Muscle layer of colon (tissue), 2 donors: ENCODE results near the gene GSTA3.
"Not testable (repeated sequence)": the region's sequence is repeated elsewhere in the genome, so short reads cannot be mapped to it uniquely, and the experiment has no call there.

Source experiments
- H3K27ac ChIP-seq: one replicate; pipeline ENCODE4 v1.7.0; 2013; ENCODE audit warnings: low read depth, mild to moderate bottlenecking, low read length, moderate library complexity
- H3K27me3 ChIP-seq, 2 donors: one replicate each; pipeline ENCODE4 v1.7.0; 2013; ENCODE audit warnings: low read length in 2 of 2, mild to moderate bottlenecking in 2 of 2; ENCODE audit not compliant: insufficient read depth in 2 of 2, control insufficient read depth in 1 of 2
- H3K36me3 ChIP-seq: one replicate; pipeline ENCODE4 v1.7.0; 2013; ENCODE audit warnings: mild to moderate bottlenecking, low read length; ENCODE audit not compliant: insufficient read depth
- H3K4me1 ChIP-seq: one replicate; pipeline ENCODE4 v1.7.0; 2013; ENCODE audit warnings: mild to moderate bottlenecking, low read length; ENCODE audit not compliant: insufficient read depth
- H3K4me3 ChIP-seq, 2 donors: one replicate each; pipeline ENCODE4 v1.7.0; 2013; ENCODE audit warnings: low read length in 2 of 2, low read depth in 1 of 2, mild to moderate bottlenecking in 1 of 2, moderate library complexity in 1 of 2
- H3K9ac ChIP-seq: one replicate; pipeline ENCODE4 v1.7.0; 2013; ENCODE audit warnings: low read length
- H3K9me3 ChIP-seq: one replicate; pipeline ENCODE4 v1.7.0; 2013; ENCODE audit warnings: mild to moderate bottlenecking, low read length
- donor health status: abdominal sarcoma.
- donor health status: Adenocarcinoma of cecum.

Gene GSTA3

GRCh38 chr6:52909531-52909930 is at the start of gene GSTA3:
GSTA3 (minus strand) TSS chr6:52909698; CDS start chr6:52905834, 3,864 bp downstream.
- Histone ChIP-seq H3K27me3 (no peaks in the 10 kb centered on the region), H3K9ac (no peak within 1 kb of the TSS), H3K36me3 (no peaks in the 10 kb centered on the region), H3K9me3 (no peaks in the 10 kb centered on the region), H3K4me3 (no peak within 1 kb of the TSS), H3K27ac (no peak within 1 kb of the TSS), H3K4me1 (no peaks in the 10 kb centered on the region)

GRCh38 chr6:52958546-52959255 is 49.2 kb upstream of the GSTA3 start:
- H3K27ac ChIP-seq = no peak overlapping the region
- no peak overlapping the region for H3K9ac ChIP-seq
- no peaks in the 10 kb centered on the region for H3K4me1 ChIP-seq
- no peak overlapping the region for H3K4me3 ChIP-seq
- no peaks in the 10 kb centered on the region for H3K36me3 ChIP-seq
- H3K9me3 ChIP-seq = no peaks in the 10 kb centered on the region
- no peaks in the 10 kb centered on the region for H3K27me3 ChIP-seq

GRCh38 chr6:52955871-52956270 is 46.4 kb upstream of the GSTA3 start:
- H3K27ac ChIP-seq = no peak overlapping the region
- no peaks in the 10 kb centered on the region for H3K36me3 ChIP-seq
- no peaks in the 10 kb centered on the region for H3K4me1 ChIP-seq
- H3K9me3 ChIP-seq = no peaks in the 10 kb centered on the region
- no peaks in the 10 kb centered on the region for H3K27me3 ChIP-seq
- no peak overlapping the region for H3K4me3 ChIP-seq
- H3K9ac ChIP-seq = no peak overlapping the region

GRCh38 chr6:52953911-52954839 is 44.7 kb upstream of the GSTA3 start:
- H3K4me3 ChIP-seq = no peak overlapping the region
- no peak overlapping the region for H3K9ac ChIP-seq
- H3K27ac ChIP-seq = no peak overlapping the region
- no peaks in the 10 kb centered on the region for H3K4me1 ChIP-seq
- no peaks in the 10 kb centered on the region for H3K9me3 ChIP-seq
- H3K36me3 ChIP-seq = no peaks in the 10 kb centered on the region
- H3K27me3 ChIP-seq = no peaks in the 10 kb centered on the region

GRCh38 chr6:52946306-52946705 is 36.8 kb upstream of the GSTA3 start:
- Histone ChIP-seq H3K4me1 (no peaks in the 10 kb centered on the region), H3K9ac (no peak overlapping the region), H3K27ac (no peak overlapping the region), H3K27me3 (no peaks in the 10 kb centered on the region), H3K36me3 (no peaks in the 10 kb centered on the region), H3K9me3 (no peaks in the 10 kb centered on the region), H3K4me3 (no peak overlapping the region)

- H3K27me3 ChIP-seq, H3K36me3 ChIP-seq, H3K9ac ChIP-seq, H3K4me1 ChIP-seq, H3K27ac ChIP-seq, H3K4me3 ChIP-seq, H3K9me3 ChIP-seq: not testable (repeated sequence)
These were observed 33.3 kb upstream of the GSTA3 start for GRCh38 chr6:52942821-52943220.

GRCh38 chr6:52942221-52942620 is 32.7 kb upstream of the GSTA3 start:
- no peak overlapping the region for H3K4me3 ChIP-seq
- no peaks in the 10 kb centered on the region for H3K9me3 ChIP-seq
- H3K36me3 ChIP-seq = no peaks in the 10 kb centered on the region
- H3K4me1 ChIP-seq = no peaks in the 10 kb centered on the region
- no peaks in the 10 kb centered on the region for H3K27me3 ChIP-seq
- no peak overlapping the region for H3K27ac ChIP-seq
- no peak overlapping the region for H3K9ac ChIP-seq

- Histone ChIP-seq H3K36me3 (no peaks in the 10 kb centered on the region), H3K9ac (no peak overlapping the region), H3K27ac (no peak overlapping the region), H3K9me3 (no peaks in the 10 kb centered on the region), H3K27me3 (no peaks in the 10 kb centered on the region), H3K4me1 (no peaks in the 10 kb centered on the region), H3K4me3 (no peak overlapping the region)
These were observed 28.4 kb upstream of the GSTA3 start for GRCh38 chr6:52937908-52938307.

GRCh38 chr6:52933778-52934177 is 24.3 kb upstream of the GSTA3 start:
- Histone ChIP-seq H3K4me1 (no peaks in the 10 kb centered on the region), H3K27me3 (no peaks in the 10 kb centered on the region), H3K27ac (no peak overlapping the region), H3K9ac (no peak overlapping the region), H3K36me3 (no peaks in the 10 kb centered on the region), H3K4me3 (no peak overlapping the region), H3K9me3 (no peaks in the 10 kb centered on the region)

GRCh38 chr6:52931351-52931750 is 21.9 kb upstream of the GSTA3 start:
- Histone ChIP-seq H3K27me3 (no peaks in the 10 kb centered on the region), H3K4me3 (no peak overlapping the region), H3K9me3 (no peaks in the 10 kb centered on the region), H3K36me3 (no peaks in the 10 kb centered on the region), H3K4me1 (no peaks in the 10 kb centered on the region), H3K9ac (no peak overlapping the region), H3K27ac (no peak overlapping the region)

GRCh38 chr6:52929321-52930164 is 20.0 kb upstream of the GSTA3 start:
- Histone ChIP-seq H3K27ac (no peak overlapping the region), H3K27me3 (no peaks in the 10 kb centered on the region), H3K4me1 (no peaks in the 10 kb centered on the region)

More at GRCh38 chr6:52929321-52930164, 20.0 kb upstream of the GSTA3 start:
- H3K36me3 ChIP-seq = no peaks in the 10 kb centered on the region
- no peak overlapping the region for H3K4me3 ChIP-seq
- H3K9me3 ChIP-seq = no peaks in the 10 kb centered on the region
- H3K9ac ChIP-seq = no peak overlapping the region
